AG09319 (cell line): ENCODE data around the gene SSUH2.

Experiments
- DNase-seq: peaks from one replicate; pipeline ENCODE4 v3.0.0-alpha.2; 2010; ENCODE audit warnings: low read depth; ENCODE audit errors: extremely low read depth
- CTCF ChIP-seq: IDR thresholded peaks from 2 replicates; pipeline ENCODE4 v1.5.1; 2011; ENCODE audit warnings: low read depth, mild to moderate bottlenecking, inconsistent platforms, low read length, moderate library complexity

The SSUH2 gene

GRCh38 chr3:8673083-8673737 lies 28.6 kb upstream of the SSUH2 start:
- TF ChIP-seq CTCF = no peak
- DNase-seq = no peak

GRCh38 chr3:8669019-8669418 lies 24.4 kb upstream of the SSUH2 start:
- no peak for TF ChIP-seq CTCF
- no peak for DNase-seq

GRCh38 chr3:8668216-8668615 lies 23.6 kb upstream of the SSUH2 start:
- DNase-seq = no peak
- TF ChIP-seq CTCF = no peak

GRCh38 chr3:8667463-8668091 lies 23.0 kb upstream of the SSUH2 start:
- DNase-seq = no peak
- no peak for TF ChIP-seq CTCF

DNA sequence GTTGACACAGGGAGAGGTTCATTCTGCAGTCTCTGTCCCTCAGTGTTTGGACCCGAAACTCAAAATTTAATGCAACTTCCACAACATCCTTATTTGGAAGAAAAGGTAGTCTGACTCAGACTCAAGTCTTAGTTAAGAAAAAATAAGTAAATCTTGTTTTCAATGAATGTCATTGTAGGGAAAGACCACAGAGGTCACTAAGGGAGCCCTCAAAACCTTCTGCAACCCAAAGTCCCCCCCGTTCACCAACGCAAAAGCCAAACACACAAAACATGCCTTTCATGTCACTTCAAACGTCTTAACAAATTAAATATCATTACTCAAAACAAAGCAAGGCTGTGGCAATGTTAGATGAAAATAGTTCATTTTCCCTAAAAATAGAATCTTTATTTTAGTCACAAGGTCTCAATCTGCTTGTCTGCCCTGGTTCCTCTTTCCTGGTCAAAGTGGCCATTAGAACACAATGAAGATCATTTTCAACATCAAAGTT lies 20.9 kb upstream of the SSUH2 start:
- no peak for TF ChIP-seq CTCF
- no peak for DNase-seq

DNA sequence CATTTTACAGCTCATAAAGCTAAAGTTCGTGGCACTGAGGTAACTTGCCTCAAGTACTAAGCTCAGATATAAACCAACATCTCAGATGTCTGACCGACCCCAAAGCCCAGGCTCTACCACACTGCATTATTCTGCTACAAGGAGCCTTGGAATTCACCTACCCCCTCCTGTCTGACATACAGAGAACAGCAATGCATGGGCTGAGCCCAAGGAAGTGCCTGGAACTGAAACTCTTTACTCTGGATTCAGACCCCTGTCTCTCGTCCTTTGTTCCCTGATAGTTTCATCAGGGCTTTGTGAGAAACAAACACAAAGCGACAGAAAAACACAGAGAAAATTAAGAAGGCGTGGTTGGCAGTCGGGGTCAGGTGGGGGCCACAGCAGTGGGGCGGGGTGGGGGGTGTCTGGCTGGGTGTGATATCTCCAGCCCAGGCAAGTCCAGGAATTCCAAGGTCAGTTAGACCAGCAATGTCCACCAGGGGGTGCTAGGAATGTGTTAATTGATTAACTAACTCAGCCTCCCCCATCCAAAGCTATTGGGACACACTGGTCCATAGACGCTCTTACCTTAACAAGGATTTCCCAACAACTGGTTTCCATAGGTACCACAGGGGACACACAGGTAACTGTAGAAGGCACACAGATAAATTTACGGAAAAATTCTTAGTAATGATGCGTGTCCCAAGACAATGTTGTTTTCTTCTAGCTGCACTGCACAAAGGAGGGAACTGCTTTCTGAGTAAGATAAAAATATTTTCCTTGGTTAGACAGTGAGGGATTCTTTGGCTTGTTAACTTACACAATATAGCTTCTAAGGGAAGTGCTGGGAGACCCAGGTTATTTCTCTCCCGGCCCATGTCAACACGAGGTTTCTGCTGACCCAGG lies 18.8 kb upstream of the SSUH2 start:
- peak; percentile 20 for DNase-seq
- TF ChIP-seq CTCF = peak; percentile 57

DNA sequence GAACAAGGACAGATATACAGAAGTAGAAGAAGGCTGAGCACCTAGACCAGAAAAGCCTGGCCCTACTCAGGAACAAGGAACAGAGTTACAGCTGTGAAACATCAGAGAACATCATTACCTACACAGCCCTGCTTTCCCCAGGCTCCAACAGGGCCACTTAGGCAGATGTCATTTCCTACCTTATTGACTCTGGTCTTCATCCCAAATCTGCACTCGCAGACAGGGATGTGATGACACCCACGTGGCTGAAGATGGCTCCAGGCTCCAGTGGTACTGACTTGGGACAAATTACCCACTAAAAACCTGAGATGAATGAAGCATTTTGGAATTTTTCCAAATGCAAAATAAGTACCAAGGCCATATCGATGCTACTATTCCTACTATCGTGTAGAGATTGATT lies 18.0 kb upstream of the SSUH2 start:
- no peak for TF ChIP-seq CTCF

More for the DNA sequence above, 18.0 kb upstream of the SSUH2 start:
- DNase-seq = no peak
